ENCODE measurements around the gene VPS26B.

VPS26B gene

DNA sequence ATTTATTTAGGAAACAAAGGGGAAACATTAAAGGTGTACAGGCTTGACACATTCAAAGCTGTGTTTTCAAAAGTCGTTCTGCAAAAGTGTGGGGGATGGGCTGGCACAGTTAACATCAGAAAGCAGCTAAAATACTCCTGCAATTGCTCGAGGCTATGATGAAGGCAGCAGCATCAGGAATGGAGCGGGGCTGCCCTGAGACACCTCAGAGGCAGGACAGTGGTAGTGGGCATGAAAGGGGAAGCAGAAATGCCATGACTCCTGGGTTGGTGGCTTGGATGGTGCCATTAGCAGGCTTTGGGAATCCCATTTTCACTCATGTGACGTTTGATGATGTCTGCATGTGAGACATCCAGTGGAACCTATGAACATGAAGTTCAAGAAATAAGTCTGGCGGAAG is 1.4 kb upstream of the VPS26B start:
- DNase-seq (no peak), ATAC-seq (replicated peaks) (no peak)
- Mint-ChIP-seq H3K4me3 (peak overlapping the region; percentile 81 to 91), H3K27ac (peak overlapping the region; percentile 94), H3K4me1 (peaks cover 25 to 55% of the 10 kb centered on the region in 2 donors), H3K36me3 (peaks cover 21 to 29% of the 10 kb centered on the region in 2 donors), H3K27me3 (peaks cover 14 to 23% of the 10 kb centered on the region in 2 donors), H3K9me3 (no peaks in the 10 kb centered on the region)

DNA sequence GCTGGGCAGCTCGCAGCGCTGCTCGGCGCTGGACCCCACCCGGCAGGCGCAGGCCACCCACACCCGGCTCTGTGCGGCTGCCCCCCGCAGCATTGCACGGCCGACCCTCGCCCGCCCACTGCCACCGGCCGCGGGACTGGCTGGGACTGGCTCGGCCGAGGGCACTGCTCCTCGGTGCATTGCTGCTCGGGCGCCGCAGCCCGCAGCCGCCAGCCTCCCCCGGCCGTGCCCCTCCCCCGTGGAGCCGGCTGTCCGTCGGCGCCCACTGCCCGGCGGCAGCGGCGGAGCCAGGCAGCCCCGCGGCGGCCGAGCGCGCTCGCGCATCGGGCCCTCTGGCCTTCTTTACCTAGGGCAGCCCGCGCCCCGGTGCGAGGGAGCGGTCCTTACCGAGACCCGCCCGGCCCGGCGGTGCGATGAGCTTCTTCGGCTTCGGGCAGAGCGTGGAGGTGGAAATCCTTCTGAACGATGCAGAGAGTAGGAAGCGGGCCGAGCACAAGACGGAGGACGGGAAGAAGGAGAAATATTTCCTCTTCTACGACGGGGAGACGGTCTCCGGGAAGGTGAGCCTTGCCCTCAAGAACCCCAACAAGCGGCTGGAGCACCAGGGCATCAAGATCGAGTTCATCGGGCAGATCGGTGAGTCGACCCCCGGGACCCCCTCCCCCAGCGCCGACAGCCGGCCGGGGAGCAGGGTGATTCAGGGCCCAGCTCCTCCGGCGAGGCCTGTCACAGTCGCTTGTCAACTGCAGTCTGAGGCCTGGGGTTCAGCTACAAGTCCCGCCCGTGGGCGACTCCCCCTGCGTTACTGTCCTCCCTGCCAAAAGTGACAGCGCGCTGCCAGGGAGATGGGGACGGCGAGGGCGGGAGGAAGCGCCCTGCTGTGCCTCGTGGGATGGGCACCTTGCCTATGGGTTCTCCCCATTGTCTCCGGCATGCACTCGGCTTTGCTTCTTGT is 516 bp downstream of the VPS26B start:
- peaks cover 8 to 15% of the 10 kb centered on the region in 2 donors for H3K36me3 Mint-ChIP-seq
- peak overlapping the region; percentile 81 to 93 for H3K4me3 Mint-ChIP-seq
- ATAC-seq (replicated peaks) (peak; percentile 6 to 14), DNase-seq (no peak)
- peaks cover 37 to 67% of the 10 kb centered on the region in 2 donors for H3K4me1 Mint-ChIP-seq
- H3K9me3 Mint-ChIP-seq, result no peaks in the 10 kb centered on the region
- peak overlapping the region; percentile 89 for H3K27ac Mint-ChIP-seq
- H3K27me3 Mint-ChIP-seq, result peaks cover 22 to 28% of the 10 kb centered on the region in 2 donors

DNA sequence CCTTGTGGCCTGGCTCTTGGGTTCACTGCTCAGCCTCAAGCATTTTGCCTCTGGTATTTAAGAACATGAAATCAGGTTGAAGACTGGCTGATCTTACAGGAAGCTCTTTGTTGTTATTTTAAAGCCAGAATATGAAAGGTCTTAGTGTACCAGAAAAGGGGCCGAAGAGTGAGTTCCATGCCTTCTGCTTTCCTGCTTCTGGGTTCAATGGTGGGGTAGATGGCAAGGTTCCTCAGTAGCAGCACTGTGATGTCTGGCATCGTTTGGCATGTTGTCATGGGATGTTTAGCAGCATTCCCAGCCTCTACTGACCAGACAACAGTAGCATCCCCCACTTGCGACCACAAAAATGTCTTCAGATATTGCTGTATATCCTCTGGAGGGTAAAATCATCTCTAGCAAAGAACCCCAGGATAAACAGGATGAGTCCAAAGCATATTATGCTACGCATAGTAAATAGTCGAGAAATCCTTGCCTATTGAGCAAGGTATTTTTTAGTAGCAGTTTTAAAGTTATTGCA is 2.4 kb downstream of the VPS26B start:
- Mint-ChIP-seq H3K27me3 (peaks cover 32 to 37% of the 10 kb centered on the region in 2 donors), H3K4me1 (peaks cover 45 to 85% of the 10 kb centered on the region in 2 donors), H3K27ac (no peak overlapping the region), H3K36me3 (peaks cover 4 to 9% of the 10 kb centered on the region in 2 donors), H3K9me3 (no peaks in the 10 kb centered on the region), H3K4me3 (no peak overlapping the region)
- no peak for DNase-seq
- ATAC-seq (replicated peaks), result no peak

DNA sequence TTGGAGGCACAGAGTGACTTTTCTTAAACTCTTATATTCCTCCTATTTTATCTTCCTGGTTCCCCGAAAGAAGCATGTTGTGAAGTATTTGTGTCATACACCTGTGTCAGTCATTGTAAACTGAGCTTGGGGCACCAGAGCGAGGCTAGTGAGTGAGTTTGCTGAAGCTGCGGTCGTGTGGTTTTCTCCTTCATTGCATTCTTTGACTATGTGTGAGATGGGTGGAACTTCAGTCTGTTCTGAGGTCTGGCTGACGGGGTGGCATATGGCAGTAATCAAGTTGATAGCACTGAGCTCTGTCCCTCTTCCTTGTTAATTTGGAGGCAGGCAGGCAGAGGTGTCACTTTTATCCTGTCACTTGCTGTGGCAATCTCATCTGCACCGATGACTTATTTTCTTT is 4.2 kb downstream of the VPS26B start:
- Mint-ChIP-seq H3K9me3 (no peaks in the 10 kb centered on the region), H3K4me1 (peaks cover 39 to 81% of the 10 kb centered on the region in 2 donors), H3K27me3 (peaks cover 37% of the 10 kb centered on the region in 2 donors), H3K4me3 (no peak overlapping the region), H3K27ac (no peak overlapping the region), H3K36me3 (peaks cover 7 to 9% of the 10 kb centered on the region in 2 donors)
- peak; percentile 44 for DNase-seq
- ATAC-seq (replicated peaks), result peak; percentile 64

DNA sequence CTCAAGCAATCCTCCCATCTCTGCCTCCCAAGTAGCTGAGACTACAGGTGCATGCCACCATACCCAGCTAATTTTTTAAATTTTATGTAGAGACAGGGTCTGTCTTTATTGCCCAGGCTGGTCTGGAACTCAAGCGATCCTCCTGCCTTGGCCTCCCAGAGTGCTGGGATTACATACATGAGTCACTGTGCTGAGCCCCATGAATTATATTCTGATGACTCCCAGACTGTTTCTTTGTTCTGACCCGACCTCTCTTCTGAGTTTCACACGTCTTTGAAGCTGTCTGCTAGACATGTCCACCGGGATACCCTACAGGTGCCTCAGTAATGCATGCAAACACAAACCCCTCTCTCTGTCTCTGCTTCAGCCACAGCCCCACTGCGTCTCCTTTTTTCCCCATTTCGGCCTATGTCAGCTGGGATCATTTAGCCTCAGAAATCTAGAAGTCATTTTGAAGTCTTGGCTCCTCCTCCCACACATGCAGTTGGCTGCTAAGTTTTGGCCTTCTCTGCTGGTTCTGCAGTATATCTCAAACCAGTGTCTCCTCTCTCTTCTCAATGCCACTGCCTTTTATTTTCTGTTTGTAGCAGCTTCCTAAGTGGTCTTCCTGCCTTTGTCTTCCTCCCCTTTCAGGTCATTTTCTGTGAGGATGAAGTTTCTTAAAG is 4.8 kb downstream of the VPS26B start:
- Mint-ChIP-seq H3K27me3 (peaks cover 37% of the 10 kb centered on the region in 2 donors), H3K4me3 (no peak overlapping the region), H3K36me3 (peaks cover 7% of the 10 kb centered on the region in 2 donors), H3K4me1 (peaks cover 39 to 81% of the 10 kb centered on the region in 2 donors), H3K9me3 (no peaks in the 10 kb centered on the region), H3K27ac (no peak overlapping the region)
- no peak for DNase-seq
- ATAC-seq (replicated peaks), result no peak

DNA sequence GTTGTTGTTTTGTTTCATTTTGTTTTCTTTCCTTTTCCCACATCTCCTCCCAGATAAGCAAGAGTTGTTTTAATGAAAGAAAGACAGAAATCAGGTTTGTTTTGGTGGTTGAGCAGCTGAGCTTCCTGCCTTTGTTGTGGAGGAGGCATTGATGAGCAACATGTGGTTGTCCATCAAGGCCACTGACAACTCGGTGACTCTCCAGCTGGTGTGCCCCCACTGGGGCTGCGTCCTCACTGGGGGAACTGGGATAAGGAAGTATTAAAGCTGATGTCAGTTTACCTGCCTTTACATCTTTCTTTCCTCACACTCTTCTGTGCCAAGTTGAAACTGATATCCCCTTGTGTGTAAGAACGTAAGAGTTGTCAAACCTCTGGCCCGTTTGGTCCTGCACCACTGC is 5.9 kb downstream of the VPS26B start:
- peak overlapping the region; percentile 84 for H3K27ac Mint-ChIP-seq
- ATAC-seq (replicated peaks) (peak; percentile 9 to 19), DNase-seq (no peak)
- H3K9me3 Mint-ChIP-seq, result no peaks in the 10 kb centered on the region
- peaks cover 10 to 14% of the 10 kb centered on the region in 2 donors for H3K36me3 Mint-ChIP-seq
- H3K27me3 Mint-ChIP-seq, result peaks cover 36 to 37% of the 10 kb centered on the region in 2 donors
- no peak overlapping the region for H3K4me3 Mint-ChIP-seq
- H3K4me1 Mint-ChIP-seq, result peaks cover 37 to 76% of the 10 kb centered on the region in 2 donors

DNA sequence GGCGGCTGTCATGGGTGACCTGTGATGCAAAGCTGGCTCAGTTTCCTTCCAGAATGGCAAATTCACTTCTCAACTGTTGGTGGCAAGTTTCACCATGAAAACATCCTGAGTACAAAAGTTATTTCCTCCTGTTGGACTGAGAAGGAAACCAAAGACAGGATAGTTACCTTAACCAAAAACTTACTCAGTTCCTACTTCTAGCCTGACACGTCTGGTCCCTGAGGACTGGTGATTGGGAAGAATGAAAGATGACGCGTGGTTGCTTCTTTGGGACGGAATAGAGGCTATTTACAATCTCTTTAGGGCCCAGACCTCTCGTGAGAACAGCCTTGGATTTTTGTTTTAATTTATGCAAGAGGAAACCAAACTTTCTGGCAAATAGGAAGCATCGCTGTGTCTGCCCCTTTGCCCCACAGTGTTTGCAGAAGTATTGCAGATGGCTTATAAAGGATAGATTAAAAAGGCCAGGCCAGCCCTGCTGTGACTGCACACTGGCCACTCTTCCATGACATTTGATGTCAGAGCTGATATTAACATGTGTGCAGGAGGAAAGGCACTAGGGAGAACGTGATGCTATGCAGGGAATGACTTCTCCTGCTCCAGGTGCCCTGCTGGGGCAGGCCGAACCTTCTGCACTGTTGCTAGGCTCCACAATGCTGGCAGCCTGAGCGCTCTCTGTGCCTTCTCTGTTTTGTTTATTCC is 7.6 kb downstream of the VPS26B start:
- H3K27me3 Mint-ChIP-seq, result peaks cover 25 to 30% of the 10 kb centered on the region in 2 donors
- H3K4me3 Mint-ChIP-seq, result peak overlapping the region in 1 of 2 donors; percentile 5
- peaks cover 15 to 16% of the 10 kb centered on the region in 2 donors for H3K36me3 Mint-ChIP-seq
- H3K9me3 Mint-ChIP-seq, result no peaks in the 10 kb centered on the region
- no peak overlapping the region for H3K27ac Mint-ChIP-seq
- H3K4me1 Mint-ChIP-seq, result peaks cover 35 to 58% of the 10 kb centered on the region in 2 donors
- ATAC-seq (replicated peaks), result peak; percentile 41 to 69
- DNase-seq, result no peak

DNA sequence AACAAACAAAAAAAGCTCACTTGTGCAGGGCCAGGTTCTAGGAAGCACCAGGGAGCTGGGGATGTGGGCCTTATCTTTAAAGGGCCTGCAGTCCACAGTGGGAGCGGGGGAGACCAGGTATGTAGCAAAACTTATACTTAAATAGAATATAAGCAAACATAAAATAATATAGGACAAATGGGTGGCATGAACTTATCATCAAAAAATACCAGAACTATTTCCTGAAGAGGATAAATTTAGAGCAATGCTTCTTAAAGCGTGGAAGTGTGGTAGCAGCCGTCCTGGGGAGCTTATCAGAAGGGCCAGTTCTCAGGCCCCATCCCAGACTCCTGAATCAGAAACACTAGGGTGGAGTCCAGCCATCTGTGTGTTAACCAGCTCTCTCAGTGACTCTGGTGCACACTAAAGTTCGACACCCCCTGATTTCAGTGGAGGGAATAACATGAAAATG is 9.3 kb downstream of the VPS26B start:
- Mint-ChIP-seq H3K36me3 (peaks cover 23 to 28% of the 10 kb centered on the region in 2 donors), H3K27me3 (peaks cover 19 to 24% of the 10 kb centered on the region in 2 donors), H3K4me3 (no peak overlapping the region), H3K27ac (no peak overlapping the region), H3K9me3 (no peaks in the 10 kb centered on the region), H3K4me1 (peaks cover 26 to 42% of the 10 kb centered on the region in 2 donors)
- DNase-seq (no peak), ATAC-seq (replicated peaks) (no peak)

DNA sequence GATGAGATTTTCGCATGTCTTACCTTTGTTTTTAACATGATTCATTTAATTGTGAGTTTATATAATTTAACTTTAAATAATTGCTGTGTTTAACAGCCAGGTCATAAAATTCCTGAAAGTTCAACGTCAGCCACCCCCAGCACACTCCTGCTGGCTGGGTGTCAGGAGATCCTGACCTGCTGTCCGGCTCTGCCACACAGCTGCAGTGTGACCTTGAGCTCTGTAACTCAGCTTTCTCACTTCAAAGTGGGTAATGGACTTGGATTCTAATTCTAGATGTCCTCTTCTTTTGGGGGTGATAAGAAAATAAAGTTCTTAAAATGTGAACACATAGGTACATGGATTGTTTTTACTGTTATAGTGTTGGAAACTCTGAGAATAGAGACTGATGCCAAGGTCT is 10.9 kb downstream of the VPS26B start:
- Mint-ChIP-seq H3K27ac (no peak overlapping the region), H3K9me3 (no peaks in the 10 kb centered on the region), H3K27me3 (peaks cover 11% of the 10 kb centered on the region in 2 donors), H3K4me1 (peaks cover 13 to 25% of the 10 kb centered on the region in 2 donors), H3K36me3 (peaks cover 27 to 37% of the 10 kb centered on the region in 2 donors), H3K4me3 (no peak overlapping the region)
- DNase-seq (no peak), ATAC-seq (replicated peaks) (no peak)

DNA sequence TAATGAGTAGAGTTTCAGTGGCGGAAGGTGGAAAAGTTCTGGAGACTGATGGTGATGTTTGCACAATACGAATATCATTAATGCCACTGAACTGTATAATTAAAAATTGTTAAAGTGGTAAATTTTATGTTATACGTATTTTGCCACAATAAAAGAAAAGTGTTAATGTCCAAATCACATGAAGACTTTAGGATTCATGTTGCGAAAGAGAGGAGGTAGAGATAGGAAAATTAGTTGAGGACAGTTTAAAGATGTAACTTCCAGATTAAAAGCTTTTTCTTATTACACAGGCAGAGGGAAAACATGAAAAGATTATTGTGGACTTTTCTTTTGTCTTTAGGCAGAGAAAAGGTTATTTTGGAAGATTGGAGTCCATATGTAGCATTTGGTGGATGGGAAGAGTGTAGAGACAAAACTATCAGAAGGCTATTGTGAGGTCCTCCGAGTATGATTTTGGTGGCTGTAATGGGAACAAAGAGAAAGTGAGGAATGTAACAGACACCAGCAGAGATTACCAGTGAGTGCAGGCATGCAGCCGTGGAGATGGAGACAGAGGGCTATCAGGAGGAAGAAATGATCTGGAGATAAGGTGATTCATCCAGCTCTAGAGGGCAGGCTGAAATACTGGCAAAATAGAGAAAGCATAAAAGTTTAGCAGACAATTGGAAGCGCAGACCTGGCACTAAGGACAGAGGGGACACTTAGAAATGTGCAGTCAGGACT is 12.5 kb downstream of the VPS26B start:
- no peak for DNase-seq
- Mint-ChIP-seq H3K27me3 (peaks cover 5 to 6% of the 10 kb centered on the region in 2 donors), H3K4me1 (peaks cover 7 to 9% of the 10 kb centered on the region in 2 donors), H3K27ac (no peak overlapping the region), H3K9me3 (no peaks in the 10 kb centered on the region), H3K36me3 (peaks cover 27 to 33% of the 10 kb centered on the region in 2 donors), H3K4me3 (no peak overlapping the region)
- ATAC-seq (replicated peaks), result no peak

DNA sequence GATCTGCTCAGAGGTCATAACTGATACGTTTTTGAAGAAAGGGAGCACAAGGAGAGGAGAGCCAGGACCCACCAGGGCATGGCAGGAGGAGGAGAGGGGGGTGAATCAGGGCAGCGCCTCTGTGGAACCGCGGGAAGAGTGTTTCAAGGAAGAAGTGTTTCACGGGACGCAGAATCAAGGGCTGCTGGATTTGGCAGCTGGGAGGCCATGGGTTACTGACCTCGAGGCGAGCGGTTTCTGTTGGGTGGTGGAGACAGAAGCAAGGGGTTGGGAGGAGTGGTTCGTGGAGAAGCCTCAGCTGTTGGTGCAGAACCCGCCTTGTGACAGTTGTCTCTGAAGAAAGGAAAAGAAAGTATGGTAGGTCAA is 13.1 kb downstream of the VPS26B start:
- H3K36me3 Mint-ChIP-seq, result peaks cover 28 to 35% of the 10 kb centered on the region in 2 donors
- H3K4me3 Mint-ChIP-seq, result no peak overlapping the region
- peaks cover 3 to 5% of the 10 kb centered on the region in 2 donors for H3K27me3 Mint-ChIP-seq
- H3K4me1 Mint-ChIP-seq, result peaks cover 2 to 4% of the 10 kb centered on the region in 2 donors
- H3K27ac Mint-ChIP-seq, result no peak overlapping the region
- ATAC-seq (replicated peaks), result no peak
- no peaks in the 10 kb centered on the region for H3K9me3 Mint-ChIP-seq
- no peak for DNase-seq

DNA sequence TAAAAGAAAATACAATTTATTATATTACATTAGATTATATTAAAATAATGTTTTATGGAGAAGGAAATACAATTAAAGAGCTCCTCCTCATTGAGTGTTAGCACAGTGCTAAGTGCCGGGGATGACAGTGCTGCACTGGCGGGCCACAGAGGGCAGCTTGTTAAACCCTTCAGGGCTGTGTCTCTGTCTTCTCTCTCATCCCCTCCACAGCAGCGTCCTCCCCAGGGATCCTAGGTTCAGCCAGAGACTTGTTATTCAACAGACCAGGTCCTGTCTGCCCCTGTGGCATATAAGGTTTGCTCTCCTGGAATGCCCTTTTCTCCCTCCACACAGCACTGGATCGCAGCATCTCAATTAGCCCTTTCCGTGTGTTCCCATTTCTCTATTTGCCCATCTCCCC is 14.5 kb downstream of the VPS26B start:
- peaks cover 0 to 5% of the 10 kb centered on the region in 2 donors for H3K27me3 Mint-ChIP-seq
- DNase-seq, result no peak
- no peaks in the 10 kb centered on the region for H3K9me3 Mint-ChIP-seq
- H3K4me3 Mint-ChIP-seq, result no peak overlapping the region
- peaks cover 33 to 45% of the 10 kb centered on the region in 2 donors for H3K36me3 Mint-ChIP-seq
- no peaks in the 10 kb centered on the region for H3K4me1 Mint-ChIP-seq
- H3K27ac Mint-ChIP-seq, result no peak overlapping the region
- no peak for ATAC-seq (replicated peaks)

DNA sequence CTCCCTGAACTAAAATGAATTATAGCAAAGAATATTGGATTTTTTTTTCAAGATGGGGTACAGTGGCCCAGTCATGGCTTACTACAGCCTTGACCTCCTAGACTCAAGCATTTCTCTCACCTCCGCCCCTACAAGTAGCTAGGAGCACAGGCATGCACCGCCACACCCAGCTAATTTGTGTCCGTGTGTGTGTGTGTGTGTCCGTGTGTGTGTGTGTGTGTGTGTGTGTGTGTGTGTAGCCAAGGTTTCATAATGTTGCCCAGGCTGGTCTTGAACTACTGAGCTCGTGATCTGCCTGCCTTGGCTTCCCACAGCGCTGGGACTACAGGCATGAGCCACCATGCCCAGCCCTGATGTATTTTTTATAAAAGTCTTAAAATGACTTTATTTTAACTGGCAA is 16.1 kb downstream of the VPS26B start:
- Mint-ChIP-seq H3K4me3 (no peak overlapping the region), H3K4me1 (no peaks in the 10 kb centered on the region), H3K27me3 (no peaks in the 10 kb centered on the region)

More for the DNA sequence above, 16.1 kb downstream of the VPS26B start:
- ATAC-seq (replicated peaks) (no peak), DNase-seq (no peak)
- Mint-ChIP-seq H3K9me3 (no peaks in the 10 kb centered on the region), H3K36me3 (peaks cover 32 to 47% of the 10 kb centered on the region in 2 donors), H3K27ac (no peak overlapping the region)
